GM19438 (cell line): ENCODE measurements around the gene TNXB.
"Not testable (repeated sequence)": the region's sequence is repeated elsewhere in the genome, so short reads cannot be mapped to it uniquely, and the experiment has no call there.

ENCODE experiments used
- ATAC-seq: cut with Tn5 transposase; IDR thresholded peaks from one replicate; pipeline ENCODE4 v1.9.1; 2021; ENCODE audit warnings: low read depth; ENCODE audit not compliant: unreplicated experiment

TNXB gene

GRCh38 chr6:32109114-32109764 lies at the start of gene TNXB:
TSS of gene TNXB (minus strand) at chr6:32109338. CDS start at chr6:32098198, 11,140 bp downstream.
- ATAC-seq = no peak

- no peak for ATAC-seq
Observed at GRCh38 chr6:32158052-32158451, 48.9 kb upstream of the TNXB start.

DNA sequence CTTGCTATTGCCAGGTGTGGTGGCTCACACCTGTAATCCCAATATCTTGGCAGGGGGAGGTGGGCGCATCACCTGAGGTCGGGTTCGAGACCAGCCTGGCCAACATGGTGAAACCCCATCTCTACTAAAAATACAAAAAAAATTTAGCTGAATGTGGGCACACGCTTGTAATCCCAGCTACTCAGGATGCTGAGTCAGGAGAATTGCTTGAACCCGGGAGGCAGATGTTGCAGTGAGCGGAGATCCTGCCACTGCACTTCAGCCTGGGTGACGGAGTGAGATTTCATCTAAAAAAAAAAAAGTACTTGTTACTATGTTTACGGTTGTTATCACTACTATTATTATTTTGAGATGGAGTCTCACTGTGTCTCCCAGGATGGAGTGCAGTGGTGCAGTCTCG lies 47.8 kb upstream of the TNXB start:
- no peak for ATAC-seq

DNA sequence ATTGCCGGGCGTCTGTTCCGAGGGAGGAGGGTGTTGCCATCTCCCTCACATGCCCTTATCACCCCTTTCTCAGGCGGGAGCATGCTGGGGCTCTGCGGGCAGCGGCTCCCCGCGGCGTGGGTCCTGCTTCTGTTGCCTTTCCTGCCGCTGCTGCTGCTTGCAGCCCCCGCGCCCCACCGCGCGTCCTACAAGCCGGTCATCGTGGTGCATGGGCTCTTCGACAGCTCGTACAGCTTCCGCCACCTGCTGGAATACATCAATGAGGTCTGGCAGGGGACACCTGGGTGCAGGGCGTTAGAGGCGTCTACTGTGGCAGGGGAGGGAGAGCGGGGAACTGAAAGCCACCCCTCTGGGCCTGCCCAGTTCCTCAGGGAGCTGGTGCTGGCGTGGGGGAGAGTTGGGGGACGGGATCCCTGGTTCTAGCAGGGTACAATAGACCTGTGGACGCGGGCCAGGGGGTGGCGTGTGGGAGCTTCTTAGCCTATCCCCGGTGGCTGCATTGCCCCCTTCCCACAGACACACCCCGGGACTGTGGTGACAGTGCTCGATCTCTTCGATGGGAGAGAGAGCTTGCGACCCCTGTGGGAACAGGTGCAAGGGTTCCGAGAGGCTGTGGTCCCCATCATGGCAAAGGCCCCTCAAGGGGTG lies 45.5 kb upstream of the TNXB start:
- ATAC-seq = no peak

GRCh38 chr6:32153564-32154513 lies 44.7 kb upstream of the TNXB start, which contains the start of gene PPT2:
TSS of gene PPT2 (plus strand) at chr6:32154141. CDS start at chr6:32154595, 454 bp downstream.
- ATAC-seq = no peak

DNA sequence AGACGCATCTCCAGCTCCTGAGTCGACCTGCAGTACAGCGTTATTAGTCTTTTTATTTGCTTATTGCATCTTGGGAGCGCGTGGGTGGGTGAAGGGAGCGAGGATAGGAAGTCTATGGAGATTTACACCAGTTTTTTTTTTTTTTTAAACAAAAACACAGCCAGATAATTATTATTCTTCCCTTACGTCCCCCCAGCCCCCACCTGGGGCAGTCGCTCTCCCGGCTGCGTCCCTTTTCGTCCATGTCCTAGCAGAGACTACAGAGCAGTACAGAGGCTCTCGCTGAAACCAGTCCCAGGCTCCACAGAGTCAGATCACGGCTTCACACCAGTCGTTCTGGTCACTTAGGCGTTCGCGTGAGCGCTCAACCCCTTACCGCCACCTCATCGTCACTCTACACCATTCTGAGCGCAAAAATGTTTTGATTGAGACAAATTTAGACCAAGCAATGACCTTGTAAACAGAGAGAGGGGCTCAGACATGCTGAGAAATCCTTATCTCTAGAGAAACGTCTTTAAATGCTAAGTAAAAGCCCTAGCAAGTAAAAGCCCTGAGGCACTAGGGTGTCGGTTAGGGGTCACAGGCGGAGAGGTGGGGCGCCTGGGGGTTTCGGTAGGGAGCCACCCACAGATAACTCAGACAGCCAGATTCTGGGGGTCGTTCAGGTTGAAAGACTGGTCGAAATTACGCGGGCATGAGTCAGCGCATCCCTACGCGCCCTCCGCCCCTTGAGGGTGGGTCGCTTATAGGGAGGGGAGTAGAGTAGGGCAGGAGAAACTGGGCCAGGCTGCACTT lies 43.8 kb upstream of the TNXB start:
- ATAC-seq = no peak

DNA sequence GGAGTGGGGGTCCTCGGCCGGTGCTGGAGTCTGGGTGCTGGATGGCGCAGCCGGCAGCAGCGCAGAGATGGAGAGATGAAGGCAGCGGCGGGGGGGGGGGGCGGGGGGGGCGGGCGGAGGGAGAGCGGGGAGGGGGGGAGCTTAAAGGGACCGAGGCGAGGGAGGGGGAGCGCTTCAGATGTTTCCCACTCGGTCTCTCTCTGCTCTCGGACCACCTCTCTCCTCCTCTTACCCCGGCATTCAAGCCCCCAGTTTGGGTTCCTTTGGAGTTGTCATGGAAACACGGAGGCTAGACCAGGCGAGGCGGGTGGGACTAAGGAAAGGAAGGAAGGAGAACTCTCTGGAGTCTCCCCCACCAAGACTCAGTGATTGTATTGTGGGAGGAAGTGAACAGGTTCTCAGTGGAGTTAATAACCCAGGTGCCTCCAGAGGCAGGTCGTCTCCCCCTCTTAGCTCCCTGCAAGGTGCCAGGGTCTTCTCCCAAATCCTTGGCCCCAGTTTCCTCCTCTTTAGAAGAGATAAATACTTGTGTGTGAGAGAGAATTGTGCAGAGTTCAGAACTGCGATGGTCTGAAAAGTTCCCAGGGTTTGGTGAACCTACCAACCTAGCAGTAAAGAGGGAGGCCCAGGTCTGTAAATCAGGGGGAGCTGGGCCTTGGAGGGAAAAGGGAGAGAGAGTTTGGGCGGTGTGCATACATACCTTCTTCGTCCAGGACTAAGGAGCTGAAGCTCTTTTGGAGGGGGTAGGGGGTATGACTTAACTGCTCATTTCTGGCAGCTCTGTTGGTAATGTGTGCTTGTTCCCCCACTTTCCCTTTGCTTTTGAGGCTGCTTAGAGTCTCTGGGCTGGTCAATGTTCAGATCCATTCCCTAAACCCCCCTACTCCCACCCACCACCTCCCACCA lies 43.0 kb upstream of the TNXB start, which contains the start of gene PRRT1:
TSS of gene PRRT1 (minus strand) at position 77 of the 906 bp plus-strand sequence. CDS start 112 bp downstream, outside the sequence.
- no peak for ATAC-seq

- no peak for ATAC-seq
Observed at GRCh38 chr6:32151181-32151862, 42.2 kb upstream of the TNXB start.

- ATAC-seq = no peak
Observed at GRCh38 chr6:32149932-32150870, 41.1 kb upstream of the TNXB start.

- no peak for ATAC-seq
Observed at GRCh38 chr6:32149092-32149755, 40.1 kb upstream of the TNXB start.

- ATAC-seq = no peak
Observed at GRCh38 chr6:32148289-32149091, 39.4 kb upstream of the TNXB start.

GRCh38 chr6:32147401-32148132 lies 38.4 kb upstream of the TNXB start:
- no peak for ATAC-seq

DNA sequence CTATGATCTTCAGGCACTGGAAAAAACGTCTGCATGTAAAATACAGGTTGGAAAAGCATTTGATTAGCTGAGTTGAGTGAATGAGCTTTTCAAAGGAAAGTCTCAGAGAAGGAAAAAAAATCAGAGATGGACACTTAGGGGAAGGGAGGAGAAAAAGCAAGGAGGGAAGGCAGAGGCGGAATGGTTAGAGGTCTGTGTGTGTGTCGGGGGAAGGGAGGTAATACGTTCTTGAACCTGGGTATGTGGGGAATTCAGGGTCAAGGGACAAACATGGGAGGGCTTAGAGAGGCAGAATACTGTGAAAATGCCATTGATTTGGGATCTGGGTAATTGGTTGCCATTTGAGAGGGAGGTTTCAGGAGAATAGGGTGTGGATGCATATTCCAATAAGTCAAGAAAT lies 37.5 kb upstream of the TNXB start:
- ATAC-seq = no peak

DNA sequence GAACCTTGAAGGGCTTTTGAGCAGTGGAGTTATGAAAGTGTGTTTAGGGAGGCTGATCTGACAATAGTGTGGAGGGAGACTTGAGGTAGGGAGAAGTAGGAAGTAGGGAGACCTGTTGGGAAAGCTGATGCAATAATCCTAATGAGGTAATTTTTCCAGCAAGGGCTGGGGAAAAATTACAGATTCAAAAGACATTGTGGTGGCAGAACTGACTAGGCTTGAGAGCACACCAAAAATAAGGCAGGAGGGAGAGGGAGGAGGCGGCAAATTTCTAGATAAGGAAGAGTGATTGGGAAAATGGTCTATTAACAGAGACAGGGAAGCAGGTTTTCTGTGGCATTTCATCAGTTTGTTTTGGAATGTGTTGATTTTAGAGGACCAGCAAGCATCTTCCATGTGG lies 37.1 kb upstream of the TNXB start:
- ATAC-seq = no peak

DNA sequence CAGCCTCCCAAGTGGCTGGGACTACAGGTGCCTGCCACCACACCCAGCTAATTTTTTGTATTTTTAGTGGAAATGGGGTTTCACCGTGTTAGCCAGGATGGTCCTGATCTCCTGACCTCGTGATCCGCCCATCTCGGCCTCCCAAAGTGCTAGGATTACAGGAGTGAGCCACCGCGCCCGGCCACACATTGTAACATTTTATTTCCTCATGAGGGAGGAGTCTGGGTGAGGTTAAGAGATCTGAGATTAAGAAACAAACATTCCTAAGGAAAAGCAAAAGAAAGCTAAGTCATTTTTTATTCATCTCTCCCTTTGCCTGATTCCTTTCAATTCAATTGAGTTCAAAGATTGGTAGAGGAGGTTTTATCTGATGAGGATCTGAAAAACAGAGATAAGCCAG lies 35.1 kb upstream of the TNXB start:
- ATAC-seq = not testable (repeated sequence)
